Spleen (tissue), 11 donors: ENCODE measurements around the gene AP1AR. TPM values are rescaled to one million over a fixed set of nuclear protein-coding genes. Genes with fewer than 3 reads are reported as not detected.
A peak's percentile ranks its signal among the peaks of the same experiment; 100 is the strongest.

Source experiments
- DNase-seq: peaks from one replicate; pipeline ENCODE4 v3.0.0-alpha.2; 2020
- H3K27ac ChIP-seq, 8 donors: fragments of 200-600 bp; sonication (generic) in 7 of 8; 1 replicate in 4 of 8; 2 replicates in 4 of 8; pipeline versions ENCODE4 v1.5.0 to v1.8.0; 2016 to 2021; ENCODE audit warnings: inconsistent platforms in 4 of 8, mild to moderate bottlenecking in 4 of 8, moderate library complexity in 1 of 8
- H3K27me3 ChIP-seq, 7 donors: fragments of 200-600 bp; sonication (generic) in 6 of 7; replicated peaks in 1 of 7; 1 replicate in 4 of 7; 2 replicates in 3 of 7; pipeline versions ENCODE4 v1.5.0 to v1.8.0; 2016 to 2021; ENCODE audit warnings: inconsistent platforms in 3 of 7, mild to moderate bottlenecking in 1 of 7
- H3K36me3 ChIP-seq, 6 donors: fragments of 200-600 bp; sonication (generic) in 5 of 6; 1 replicate in 4 of 6; 2 replicates in 2 of 6; pipeline versions ENCODE4 v1.5.0 to v1.8.0; 2016 to 2021; ENCODE audit warnings: inconsistent platforms in 2 of 6
- H3K4me1 ChIP-seq, 6 donors: fragments of 200-600 bp; sonication (generic) in 5 of 6; 1 replicate in 3 of 6; 2 replicates in 3 of 6; pipeline versions ENCODE4 v1.5.0 to v1.8.0; 2016 to 2021; ENCODE audit warnings: inconsistent platforms in 3 of 6
- H3K4me3 ChIP-seq, 8 donors: fragments of 200-600 bp; sonication (generic) in 7 of 8; 1 replicate in 4 of 8; 2 replicates in 4 of 8; pipeline versions ENCODE4 v1.5.0 to v1.8.0; 2016 to 2021; ENCODE audit warnings: inconsistent platforms in 4 of 8, mild to moderate bottlenecking in 4 of 8, moderate library complexity in 2 of 8
- H3K9me3 ChIP-seq, 8 donors: fragments of 200-600 bp; sonication (generic) in 7 of 8; 1 replicate in 4 of 8; 2 replicates in 4 of 8; pipeline versions ENCODE4 v1.5.0 to v1.8.0; 2016 to 2021; ENCODE audit warnings: inconsistent platforms in 4 of 8
- CTCF ChIP-seq, 11 experiments: fragments of 200-600 bp in 7 of 11; fragments of 450-650 bp in 4 of 11; sonication (generic) in 4 of 11; IDR thresholded peaks in 8 of 11; conservative IDR thresholded peaks in 3 of 11; 1 replicate in 7 of 11; 2 replicates in 4 of 11; pipeline versions ENCODE4 v1.4.0 to v1.8.0; 2016 to 2021; ENCODE audit warnings: antibody characterized with exemption in 11 of 11, inconsistent platforms in 4 of 11, mild to moderate bottlenecking in 1 of 11
- POLR2A ChIP-seq, 3 donors: fragments of 450-650 bp; IDR thresholded peaks; one replicate each; pipeline ENCODE4 v1.5.1; 2017; ENCODE audit warnings: antibody characterized with exemption in 3 of 3, mild to moderate bottlenecking in 1 of 3
- POLR2AphosphoS5 ChIP-seq, 3 donors: sonication (generic); formaldehyde crosslinking; IDR thresholded peaks; one replicate each; pipeline ENCODE4 v1.5.1; 2017; ENCODE audit warnings: antibody characterized with exemption in 3 of 3
- WGBS, 5 donors: extraction: QIAGEN DNeasy Blood & Tissue Kit in 3 of 5; methylation state at CpG; one replicate each; pipeline versions ENCODE4 v1.1.5 to v1.1.7; 2013 to 2018; 5-methylcytosine and 5-hydroxymethylcytosine counted together
- intact Hi-C: fragments of 100-400 bp; cut with DNase I; formaldehyde crosslinking; loops from one replicate; pipeline ENCODE4 v1.15.0; 2023; ENCODE audit warnings: low total_unique reads
- polyA plus RNA-seq, 3 donors: library from polyadenylated mRNA; stranded (reverse); fragments of 200-250 nt; gene quantifications; one replicate each; pipeline ENCODE4 v1.2.1, GENCODE V29; 2013
- total RNA-seq, 7 donors: library from RNA; depleted of rRNA in 3 of 7; stranded (reverse); fragments of >200 nt in 3 of 7; fragmentation: NEBNext Ultra II Directional in 4 of 7; extraction: Animal tissue kit (Norgen Biotek cat#: 25700) in 4 of 7; gene quantifications; one replicate each; pipeline versions ENCODE4 v1.1.0 to v1.2.1, GENCODE V29; 2016 to 2021
- donor health status: healthy with polysubstance abuse.
- donor health status: DM: no; HTN: no; CAD: no; lungs with moderate emphysema.
- donor health status: DM: no; HTN: no; CAD: no.
- donor health status: Bipolar disorder and iron deficiency.
- donor health status: healthy.
- donor health status: DM: no; HTN: no; CAD: no.
- donor health status: DM: yes; HTN: yes; CAD: no.

Gene AP1AR
- total and polyA plus RNA-seq, 10 donors, result 9.7 to 32.4 (median 21.5) TPM

- 72 to 89% (median 79%) methylated on average over 2 of the region's 2 CpGs for WGBS, 5 donors
- Histone ChIP-seq H3K27me3 (no peaks in the 10 kb centered on the region), H3K27ac (peak overlapping the region in 2 of 8 donors; percentile 13 to 50), H3K4me1 (peaks cover 0 to 10% (median 0%) of the 10 kb centered on the region in 6 donors), H3K4me3 (no peak overlapping the region), H3K9me3 (no peaks in the 10 kb centered on the region), H3K36me3 (no peaks in the 10 kb centered on the region)
- no peak for DNase-seq
- TF ChIP-seq POLR2AphosphoS5 (IDR thresholded peaks at IDR 0.05), result no peak
- no peak for TF ChIP-seq CTCF (IDR thresholded peaks at IDR 0.05 in 8 of 11, conservative IDR thresholded peaks at IDR 0.05 in 3 of 11)
- TF ChIP-seq POLR2A (IDR thresholded peaks at IDR 0.05), result no peak
- intact Hi-C loops, result no loop called here
Measured at GRCh38 chr4:112213091-112213490, 18.5 kb upstream of the AP1AR start.

- DNase-seq, result no peak
- Histone ChIP-seq H3K4me3 (no peak overlapping the region), H3K9me3 (no peaks in the 10 kb centered on the region), H3K4me1 (peaks cover 0 to 10% (median 0%) of the 10 kb centered on the region in 6 donors), H3K27me3 (no peaks in the 10 kb centered on the region), H3K27ac (peak overlapping the region in 2 of 8 donors; percentile 13 to 50), H3K36me3 (no peaks in the 10 kb centered on the region)
- intact Hi-C loops, result no loop called here
- TF ChIP-seq POLR2AphosphoS5 (IDR thresholded peaks at IDR 0.05) (no peak), CTCF (IDR thresholded peaks at IDR 0.05 in 8 of 11, conservative IDR thresholded peaks at IDR 0.05 in 3 of 11) (no peak), POLR2A (IDR thresholded peaks at IDR 0.05) (no peak)
- WGBS, 5 donors, result 60 to 83% (median 65%) methylated on average over 3 of the region's 3 CpGs
Measured at GRCh38 chr4:112213856-112214255, 17.7 kb upstream of the AP1AR start.

- Histone ChIP-seq H3K9me3 (no peaks in the 10 kb centered on the region), H3K27ac (peak overlapping the region in 2 of 8 donors; percentile 13 to 50), H3K4me1 (peaks cover 0 to 10% (median 0%) of the 10 kb centered on the region in 6 donors), H3K27me3 (no peaks in the 10 kb centered on the region), H3K36me3 (no peaks in the 10 kb centered on the region), H3K4me3 (no peak overlapping the region)
- DNase-seq, result no peak
- intact Hi-C loops, result no loop called here
- TF ChIP-seq CTCF (IDR thresholded peaks at IDR 0.05 in 8 of 11, conservative IDR thresholded peaks at IDR 0.05 in 3 of 11), result peak in 9 of 11 experiments; percentile 18 to 62 (median 53)
- TF ChIP-seq POLR2A (IDR thresholded peaks at IDR 0.05), result no peak
Measured at GRCh38 chr4:112214390-112215264, 17.0 kb upstream of the AP1AR start.

- no peaks in the 10 kb centered on the region for H3K27me3 ChIP-seq
- DNase-seq, result no peak
- intact Hi-C loops, result no loop called here
- TF ChIP-seq POLR2AphosphoS5 (IDR thresholded peaks at IDR 0.05) (no peak), POLR2A (IDR thresholded peaks at IDR 0.05) (no peak), CTCF (IDR thresholded peaks at IDR 0.05 in 8 of 11, conservative IDR thresholded peaks at IDR 0.05 in 3 of 11) (no peak)
- WGBS, 5 donors, result 93 to 98% (median 97%) methylated on average over 7 of the region's 7 CpGs
- H3K36me3 ChIP-seq, result no peaks in the 10 kb centered on the region
- no peak overlapping the region for H3K27ac ChIP-seq
- peaks cover 0 to 11% (median 0%) of the 10 kb centered on the region in 8 donors for H3K9me3 ChIP-seq
- peaks cover 0 to under 1% (median 0%) of the 10 kb centered on the region in 6 donors for H3K4me1 ChIP-seq
- no peak overlapping the region for H3K4me3 ChIP-seq
Measured at GRCh38 chr4:112219826-112220366, 11.7 kb upstream of the AP1AR start.
